Measurements from ENCODE around the gene SDK1. TPM values are rescaled to one million over a fixed set of nuclear protein-coding genes. Genes with fewer than 3 reads are reported as not detected.

The SDK1 gene
- total and polyA plus RNA-seq, 4 experiments from 2014 or later: 0.06 to 0.26 TPM; not detected in 2

GRCh38 chr7:4204513-4205165 is 903.6 kb downstream of the SDK1 start:
- CTCF ChIA-PET (ENCODE audit: partially characterized antibody): no interaction called here
- Mint-ChIP-seq H3K4me3 (peak overlapping the region in 2 of 8 donors; percentile 82 to 90), H3K9me3 (no peaks in the 10 kb centered on the region), H3K27ac (peak overlapping the region in 2 of 7 donors; percentile 86 to 92), H3K4me1 (peaks cover 0 to 4% (median 0%) of the 10 kb centered on the region in 4 donors), H3K36me3 (no peaks in the 10 kb centered on the region), H3K27me3 (no peaks in the 10 kb centered on the region)
- Histone ChIP-seq H3K36me3 (ENCODE audit: insufficient read depth, low read length) (no peaks in the 10 kb centered on the region), H3K27me3 (ENCODE audit: insufficient read depth, low read length) (no peaks in the 10 kb centered on the region), H3K4me1 (ENCODE audit: insufficient read depth, low read length) (no peaks in the 10 kb centered on the region), H3K9me3 (ENCODE audit: control insufficient read depth in 1 of 2, low read length in 2 of 2) (no peaks in the 10 kb centered on the region), H3K4me3 (ENCODE audit: low read length in 2 of 2) (no peak overlapping the region), H3K27ac (ENCODE audit: low read depth, low read length) (no peak overlapping the region)
- POLR2A ChIA-PET (ENCODE audit: partially characterized antibody): no interaction called here
- DNase-seq: no peak
- intact Hi-C loops (cut with micrococcal nuclease): no loop called here

- no peak overlapping the region for H3K27ac ChIP-seq (ENCODE audit: low read depth, low read length)
- no peaks in the 10 kb centered on the region for H3K9me3 Mint-ChIP-seq
- no peak for DNase-seq
- H3K27me3 Mint-ChIP-seq: no peaks in the 10 kb centered on the region
- CTCF ChIA-PET (ENCODE audit: partially characterized antibody): no interaction called here
- intact Hi-C loops (cut with micrococcal nuclease): no loop called here
- H3K27ac Mint-ChIP-seq: no peak overlapping the region
- H3K4me1 Mint-ChIP-seq: peaks cover 0 to 4% (median 0%) of the 10 kb centered on the region in 4 donors
- no peaks in the 10 kb centered on the region for H3K27me3 ChIP-seq (ENCODE audit: insufficient read depth, low read length)
- H3K9me3 ChIP-seq (ENCODE audit: control insufficient read depth in 1 of 2, low read length in 2 of 2): no peaks in the 10 kb centered on the region
- POLR2A ChIA-PET (ENCODE audit: partially characterized antibody): no interaction called here
- H3K4me1 ChIP-seq (ENCODE audit: insufficient read depth, low read length): no peaks in the 10 kb centered on the region
- no peaks in the 10 kb centered on the region for H3K36me3 ChIP-seq (ENCODE audit: insufficient read depth, low read length)
- H3K4me3 Mint-ChIP-seq: no peak overlapping the region
- H3K36me3 Mint-ChIP-seq: no peaks in the 10 kb centered on the region
- no peak overlapping the region for H3K4me3 ChIP-seq (ENCODE audit: low read length in 2 of 2)
Measured at GRCh38 chr7:4205828-4206227, 904.8 kb downstream of the SDK1 start.

- Mint-ChIP-seq H3K4me3 (no peak overlapping the region), H3K4me1 (peaks cover 0 to 4% (median 0%) of the 10 kb centered on the region in 4 donors), H3K27ac (no peak overlapping the region), H3K36me3 (no peaks in the 10 kb centered on the region), H3K27me3 (no peaks in the 10 kb centered on the region), H3K9me3 (no peaks in the 10 kb centered on the region)
- Histone ChIP-seq H3K4me3 (ENCODE audit: low read length in 2 of 2) (no peak overlapping the region), H3K4me1 (ENCODE audit: insufficient read depth, low read length) (no peaks in the 10 kb centered on the region), H3K27ac (ENCODE audit: low read depth, low read length) (no peak overlapping the region), H3K27me3 (ENCODE audit: insufficient read depth, low read length) (no peaks in the 10 kb centered on the region), H3K9me3 (ENCODE audit: control insufficient read depth in 1 of 2, low read length in 2 of 2) (no peaks in the 10 kb centered on the region), H3K36me3 (ENCODE audit: insufficient read depth, low read length) (no peaks in the 10 kb centered on the region)
- POLR2A ChIA-PET (ENCODE audit: partially characterized antibody): no interaction called here
- CTCF ChIA-PET (ENCODE audit: partially characterized antibody): no interaction called here
- intact Hi-C loops (cut with micrococcal nuclease): no loop called here
- no peak for DNase-seq
Measured at GRCh38 chr7:4207011-4207410, 906.0 kb downstream of the SDK1 start.

GRCh38 chr7:4208086-4208485 is 907.0 kb downstream of the SDK1 start:
- Mint-ChIP-seq H3K4me3 (no peak overlapping the region), H3K9me3 (no peaks in the 10 kb centered on the region), H3K4me1 (peaks cover 0 to 4% (median 0%) of the 10 kb centered on the region in 4 donors), H3K27ac (peak overlapping the region in 1 of 7 donors; percentile 39), H3K36me3 (no peaks in the 10 kb centered on the region), H3K27me3 (no peaks in the 10 kb centered on the region)
- H3K27ac ChIP-seq (ENCODE audit: low read depth, low read length): no peak overlapping the region
- H3K4me3 ChIP-seq (ENCODE audit: low read length in 2 of 2): no peak overlapping the region
- no peaks in the 10 kb centered on the region for H3K9me3 ChIP-seq (ENCODE audit: control insufficient read depth in 1 of 2, low read length in 2 of 2)
- no peak for DNase-seq
- intact Hi-C loops (cut with micrococcal nuclease): no loop called here
- H3K27me3 ChIP-seq (ENCODE audit: insufficient read depth, low read length): no peaks in the 10 kb centered on the region
- H3K4me1 ChIP-seq (ENCODE audit: insufficient read depth, low read length): no peaks in the 10 kb centered on the region
- ChIA-PET CTCF (ENCODE audit: partially characterized antibody) (no interaction called here), POLR2A (ENCODE audit: partially characterized antibody) (no interaction called here)
- H3K36me3 ChIP-seq (ENCODE audit: insufficient read depth, low read length): no peaks in the 10 kb centered on the region

- H3K9me3 ChIP-seq (ENCODE audit: control insufficient read depth in 1 of 2, low read length in 2 of 2): no peaks in the 10 kb centered on the region
- CTCF ChIA-PET (ENCODE audit: partially characterized antibody): no interaction called here
- no peaks in the 10 kb centered on the region for H3K9me3 Mint-ChIP-seq
Measured at GRCh38 chr7:4208586-4208985, 907.5 kb downstream of the SDK1 start.

GRCh38 chr7:4209126-4209525 is 908.1 kb downstream of the SDK1 start:
- H3K4me3 Mint-ChIP-seq: no peak overlapping the region
- ChIA-PET POLR2A (ENCODE audit: partially characterized antibody) (no interaction called here), CTCF (ENCODE audit: partially characterized antibody) (no interaction called here)
- no peaks in the 10 kb centered on the region for H3K36me3 Mint-ChIP-seq
- no peak overlapping the region for H3K27ac ChIP-seq (ENCODE audit: low read depth, low read length)
- no peak overlapping the region for H3K27ac Mint-ChIP-seq
- H3K9me3 Mint-ChIP-seq: no peaks in the 10 kb centered on the region
- no peaks in the 10 kb centered on the region for H3K9me3 ChIP-seq (ENCODE audit: control insufficient read depth in 1 of 2, low read length in 2 of 2)
- DNase-seq: no peak
- H3K27me3 ChIP-seq (ENCODE audit: insufficient read depth, low read length): no peaks in the 10 kb centered on the region
- H3K4me1 Mint-ChIP-seq: peaks cover 0 to 3% (median 0%) of the 10 kb centered on the region in 4 donors
- intact Hi-C loops (cut with micrococcal nuclease): no loop called here
- H3K27me3 Mint-ChIP-seq: no peaks in the 10 kb centered on the region
- no peaks in the 10 kb centered on the region for H3K4me1 ChIP-seq (ENCODE audit: insufficient read depth, low read length)
- no peak overlapping the region for H3K4me3 ChIP-seq (ENCODE audit: low read length in 2 of 2)
- H3K36me3 ChIP-seq (ENCODE audit: insufficient read depth, low read length): no peaks in the 10 kb centered on the region

More at GRCh38 chr7:4208586-4208985, 907.5 kb downstream of the SDK1 start:
- no peaks in the 10 kb centered on the region for H3K36me3 Mint-ChIP-seq
- H3K27ac ChIP-seq (ENCODE audit: low read depth, low read length): no peak overlapping the region
- H3K27ac Mint-ChIP-seq: no peak overlapping the region
- H3K4me3 Mint-ChIP-seq: no peak overlapping the region
- no peaks in the 10 kb centered on the region for H3K4me1 ChIP-seq (ENCODE audit: insufficient read depth, low read length)
- H3K4me3 ChIP-seq (ENCODE audit: low read length in 2 of 2): no peak overlapping the region
- no peaks in the 10 kb centered on the region for H3K27me3 ChIP-seq (ENCODE audit: insufficient read depth, low read length)
- no peaks in the 10 kb centered on the region for H3K27me3 Mint-ChIP-seq
- no peak for DNase-seq
- no peaks in the 10 kb centered on the region for H3K36me3 ChIP-seq (ENCODE audit: insufficient read depth, low read length)
- H3K4me1 Mint-ChIP-seq: peaks cover 0 to 4% (median 0%) of the 10 kb centered on the region in 4 donors
- POLR2A ChIA-PET (ENCODE audit: partially characterized antibody): no interaction called here
- intact Hi-C loops (cut with micrococcal nuclease): no loop called here

GRCh38 chr7:4209966-4210365 is 908.9 kb downstream of the SDK1 start:
- no peaks in the 10 kb centered on the region for H3K36me3 ChIP-seq (ENCODE audit: insufficient read depth, low read length)
- Mint-ChIP-seq H3K9me3 (no peaks in the 10 kb centered on the region), H3K4me3 (no peak overlapping the region), H3K27ac (no peak overlapping the region), H3K27me3 (no peaks in the 10 kb centered on the region), H3K4me1 (no peaks in the 10 kb centered on the region), H3K36me3 (no peaks in the 10 kb centered on the region)
- no peak overlapping the region for H3K4me3 ChIP-seq (ENCODE audit: low read length in 2 of 2)
- no peak for DNase-seq
- CTCF ChIA-PET (ENCODE audit: partially characterized antibody): no interaction called here
- no peaks in the 10 kb centered on the region for H3K27me3 ChIP-seq (ENCODE audit: insufficient read depth, low read length)
- POLR2A ChIA-PET (ENCODE audit: partially characterized antibody): no interaction called here
- no peaks in the 10 kb centered on the region for H3K4me1 ChIP-seq (ENCODE audit: insufficient read depth, low read length)
- no peaks in the 10 kb centered on the region for H3K9me3 ChIP-seq (ENCODE audit: control insufficient read depth in 1 of 2, low read length in 2 of 2)
- H3K27ac ChIP-seq (ENCODE audit: low read depth, low read length): no peak overlapping the region
- intact Hi-C loops (cut with micrococcal nuclease): no loop called here

- Mint-ChIP-seq H3K4me3 (no peak overlapping the region), H3K27me3 (no peaks in the 10 kb centered on the region), H3K9me3 (no peaks in the 10 kb centered on the region), H3K4me1 (no peaks in the 10 kb centered on the region), H3K36me3 (no peaks in the 10 kb centered on the region), H3K27ac (no peak overlapping the region)
- no peak overlapping the region for H3K4me3 ChIP-seq (ENCODE audit: low read length in 2 of 2)
- ChIA-PET CTCF (ENCODE audit: partially characterized antibody) (no interaction called here), POLR2A (ENCODE audit: partially characterized antibody) (no interaction called here)
- intact Hi-C loops (cut with micrococcal nuclease): no loop called here
- no peaks in the 10 kb centered on the region for H3K36me3 ChIP-seq (ENCODE audit: insufficient read depth, low read length)
- no peaks in the 10 kb centered on the region for H3K27me3 ChIP-seq (ENCODE audit: insufficient read depth, low read length)
- DNase-seq: no peak
- H3K4me1 ChIP-seq (ENCODE audit: insufficient read depth, low read length): no peaks in the 10 kb centered on the region
- no peak overlapping the region for H3K27ac ChIP-seq (ENCODE audit: low read depth, low read length)
- no peaks in the 10 kb centered on the region for H3K9me3 ChIP-seq (ENCODE audit: control insufficient read depth in 1 of 2, low read length in 2 of 2)
Measured at GRCh38 chr7:4210821-4211220, 909.8 kb downstream of the SDK1 start.

All from CD4-positive, alpha-beta memory T cell (primary cell).